Measurements from ENCODE around the gene SOD3. TPM values are rescaled to one million over a fixed set of nuclear protein-coding genes. Genes with fewer than 3 reads are reported as not detected.

SOD3 gene
- total RNA-seq, 4 donors from 2014 or later, result 18.4 to 55.8 (median 23.3) TPM

DNA sequence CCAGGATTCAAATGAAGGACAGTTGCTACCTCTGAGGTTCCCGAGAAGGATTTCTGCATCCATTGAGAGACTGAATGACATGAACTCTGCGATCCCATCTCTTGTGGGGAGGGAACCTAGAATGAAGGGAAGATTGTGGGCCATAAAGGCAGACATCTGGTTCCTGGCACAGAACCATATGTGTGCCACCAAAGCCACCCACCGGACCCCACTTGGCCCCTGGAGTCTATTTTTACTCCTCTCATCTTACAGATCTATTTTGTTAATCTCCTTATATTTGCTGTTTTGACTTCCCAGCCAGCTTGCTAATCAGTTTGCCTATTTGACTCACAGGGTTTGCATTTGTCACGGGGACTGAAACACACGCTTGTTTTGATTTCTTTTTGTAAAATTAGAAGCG, 7.3 kb downstream of the SOD3 start:
- Histone ChIP-seq H3K4me1 (peaks cover 18% of the 10 kb centered on the region), H3K27me3 (peaks cover 4% of the 10 kb centered on the region), H3K36me3 (peaks cover 9% of the 10 kb centered on the region), H3K27ac (no peak overlapping the region), H3K9me3 (no peaks in the 10 kb centered on the region), H3K4me3 (no peak overlapping the region)
- TF ChIP-seq POLR2AphosphoS5 (IDR thresholded peaks at IDR 0.05), result no peak
- TF ChIP-seq EP300 (IDR thresholded peaks at IDR 0.05), result no peak
- TF ChIP-seq, protein P1, sequence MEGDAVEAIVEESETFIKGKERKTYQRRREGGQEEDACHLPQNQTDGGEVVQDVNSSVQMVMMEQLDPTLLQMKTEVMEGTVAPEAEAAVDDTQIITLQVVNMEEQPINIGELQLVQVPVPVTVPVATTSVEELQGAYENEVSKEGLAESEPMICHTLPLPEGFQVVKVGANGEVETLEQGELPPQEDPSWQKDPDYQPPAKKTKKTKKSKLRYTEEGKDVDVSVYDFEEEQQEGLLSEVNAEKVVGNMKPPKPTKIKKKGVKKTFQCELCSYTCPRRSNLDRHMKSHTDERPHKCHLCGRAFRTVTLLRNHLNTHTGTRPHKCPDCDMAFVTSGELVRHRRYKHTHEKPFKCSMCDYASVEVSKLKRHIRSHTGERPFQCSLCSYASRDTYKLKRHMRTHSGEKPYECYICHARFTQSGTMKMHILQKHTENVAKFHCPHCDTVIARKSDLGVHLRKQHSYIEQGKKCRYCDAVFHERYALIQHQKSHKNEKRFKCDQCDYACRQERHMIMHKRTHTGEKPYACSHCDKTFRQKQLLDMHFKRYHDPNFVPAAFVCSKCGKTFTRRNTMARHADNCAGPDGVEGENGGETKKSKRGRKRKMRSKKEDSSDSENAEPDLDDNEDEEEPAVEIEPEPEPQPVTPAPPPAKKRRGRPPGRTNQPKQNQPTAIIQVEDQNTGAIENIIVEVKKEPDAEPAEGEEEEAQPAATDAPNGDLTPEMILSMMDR (IDR thresholded peaks at IDR 0.05), result no peak
- no peak for TF ChIP-seq POLR2A (IDR thresholded peaks at IDR 0.05)
- peak in 1 of 2 donors; percentile 68 for DNase-seq (ENCODE audit: low spot score in 2 of 2)
- WGBS, result 82% methylated on average over 6 of the region's 6 CpGs

DNA sequence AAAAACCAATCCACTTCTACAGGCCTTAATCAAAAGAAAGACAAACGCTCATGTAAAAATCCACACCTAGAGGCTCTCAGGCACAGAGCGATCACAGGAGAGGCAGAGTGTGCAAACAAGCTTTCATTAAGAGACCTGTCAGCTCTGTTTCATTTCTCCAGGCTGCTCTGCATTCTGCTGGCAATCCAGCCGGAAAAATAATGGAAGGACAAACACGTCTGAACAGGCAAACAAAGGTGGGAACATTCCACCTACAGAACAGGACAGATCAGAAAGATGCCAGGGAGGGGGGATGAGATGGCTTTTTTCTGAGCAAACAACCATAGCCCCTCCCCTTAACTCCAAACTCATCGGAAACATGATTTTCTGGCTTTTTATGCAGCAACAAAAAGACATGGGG, 9.7 kb downstream of the SOD3 start:
- Histone ChIP-seq H3K27ac (peak overlapping the region; percentile 61), H3K9me3 (no peaks in the 10 kb centered on the region), H3K4me1 (peaks cover 12% of the 10 kb centered on the region), H3K27me3 (no peaks in the 10 kb centered on the region), H3K4me3 (no peak overlapping the region), H3K36me3 (peaks cover 24% of the 10 kb centered on the region)
- peak in 1 of 2 donors; percentile 29 for DNase-seq (ENCODE audit: low spot score in 2 of 2)
- 52% methylated on average over 5 of the region's 5 CpGs for WGBS
- no peak for TF ChIP-seq POLR2A (IDR thresholded peaks at IDR 0.05)
- TF ChIP-seq, protein P1 (IDR thresholded peaks at IDR 0.05), result no peak
- no peak for TF ChIP-seq POLR2AphosphoS5 (IDR thresholded peaks at IDR 0.05)
- no peak for TF ChIP-seq EP300 (IDR thresholded peaks at IDR 0.05)

DNA sequence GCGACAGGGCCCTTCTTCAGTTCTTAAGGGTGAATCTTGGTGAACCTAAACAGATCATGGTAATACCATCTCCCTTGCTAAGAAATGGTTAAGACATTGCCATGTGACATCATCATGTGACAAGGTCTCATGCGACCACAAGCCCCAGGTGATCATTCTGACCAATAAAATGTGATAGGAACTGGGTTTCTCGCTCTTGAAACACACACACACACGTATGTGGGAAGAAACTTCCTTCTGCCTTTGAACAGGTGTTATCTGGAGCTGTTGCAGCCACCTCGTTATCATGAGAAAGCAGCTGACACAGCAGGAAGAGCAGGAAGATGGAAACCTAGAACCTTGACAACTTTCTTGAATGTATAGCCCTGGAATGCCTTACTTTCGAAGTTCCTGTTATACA, 10.2 kb downstream of the SOD3 start:
- Histone ChIP-seq H3K4me1 (peaks cover 7% of the 10 kb centered on the region), H3K9me3 (no peaks in the 10 kb centered on the region), H3K27ac (no peak overlapping the region), H3K36me3 (peaks cover 24% of the 10 kb centered on the region), H3K4me3 (no peak overlapping the region), H3K27me3 (no peaks in the 10 kb centered on the region)
- WGBS, result 76% methylated on average over 6 of the region's 6 CpGs
- DNase-seq (ENCODE audit: low spot score in 2 of 2), result no peak
- no peak for TF ChIP-seq POLR2A (IDR thresholded peaks at IDR 0.05)
- TF ChIP-seq POLR2AphosphoS5 (IDR thresholded peaks at IDR 0.05), result no peak
- no peak for TF ChIP-seq EP300 (IDR thresholded peaks at IDR 0.05)

DNA sequence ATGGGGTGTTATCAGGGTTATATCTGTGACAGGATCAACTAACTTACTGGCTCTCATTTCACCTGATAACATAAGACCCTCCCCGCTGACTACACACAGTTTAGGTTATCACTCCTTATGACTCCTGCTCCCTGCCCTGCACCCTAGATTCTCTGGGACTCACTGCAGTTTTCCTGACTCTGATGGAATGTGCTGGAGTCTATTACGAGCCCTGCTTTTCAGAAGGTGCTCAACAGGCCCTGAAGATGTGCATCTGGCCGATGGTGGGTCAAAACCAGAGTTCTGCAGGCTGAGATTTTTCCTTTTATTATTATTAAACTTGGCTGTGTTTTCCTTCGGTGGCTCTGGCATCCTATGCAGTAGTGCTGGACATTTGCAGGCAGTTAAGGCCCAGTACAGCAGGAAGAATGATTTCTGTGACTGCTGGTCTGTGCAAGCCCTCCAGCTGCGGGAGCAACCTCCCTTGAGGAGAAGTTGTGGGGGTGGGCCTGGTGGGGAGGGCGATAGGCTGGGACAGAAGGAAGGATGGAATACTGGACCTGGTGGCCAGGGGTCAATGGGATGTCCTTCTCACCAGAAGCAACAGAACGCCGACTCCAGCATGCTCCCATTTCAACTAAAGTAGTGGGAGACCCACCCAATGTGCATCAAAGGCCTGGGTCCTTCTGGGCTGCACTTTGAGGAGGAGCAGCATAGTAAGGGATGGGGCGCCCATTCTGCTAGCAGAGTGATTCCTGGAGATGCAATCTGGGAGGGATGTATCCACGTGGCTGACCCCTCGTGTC, 11.0 kb downstream of the SOD3 start:
- H3K36me3 ChIP-seq, result peaks cover 24% of the 10 kb centered on the region
- no peaks in the 10 kb centered on the region for H3K27me3 ChIP-seq
- H3K27ac ChIP-seq, result no peak overlapping the region
- 88% methylated on average over 10 of the region's 11 CpGs for WGBS
- H3K9me3 ChIP-seq, result no peaks in the 10 kb centered on the region
- H3K4me1 ChIP-seq, result no peaks in the 10 kb centered on the region
- H3K4me3 ChIP-seq, result no peak overlapping the region
- TF ChIP-seq POLR2AphosphoS5 (IDR thresholded peaks at IDR 0.05) (no peak), EP300 (IDR thresholded peaks at IDR 0.05) (no peak), POLR2A (IDR thresholded peaks at IDR 0.05) (no peak)
- TF ChIP-seq, protein P1 (IDR thresholded peaks at IDR 0.05), result no peak
- DNase-seq (ENCODE audit: low spot score in 2 of 2), result peak in 1 of 2 donors; percentile 40

DNA sequence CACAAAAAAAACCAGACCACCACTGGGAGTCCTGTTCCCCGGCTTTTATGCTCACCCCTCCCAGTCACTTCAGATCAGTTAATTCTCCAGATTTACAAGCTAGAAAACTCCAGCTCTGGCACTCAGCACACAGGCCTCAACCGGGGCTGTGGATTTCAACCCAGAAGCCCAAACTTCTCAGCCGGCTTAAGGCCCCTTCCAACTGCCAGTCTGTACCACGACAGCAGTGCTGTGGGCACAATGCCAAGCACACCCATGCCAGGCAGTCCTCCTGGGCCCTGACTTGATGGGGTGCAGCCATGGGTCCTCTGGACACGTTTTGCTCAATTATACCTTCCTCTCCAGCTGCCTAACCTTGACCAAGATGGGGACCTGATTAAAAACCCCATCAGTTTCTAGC, 12.2 kb downstream of the SOD3 start:
- Histone ChIP-seq H3K4me3 (no peak overlapping the region), H3K36me3 (peaks cover 24% of the 10 kb centered on the region), H3K27ac (no peak overlapping the region), H3K27me3 (no peaks in the 10 kb centered on the region), H3K4me1 (no peaks in the 10 kb centered on the region), H3K9me3 (no peaks in the 10 kb centered on the region)
- TF ChIP-seq EP300 (IDR thresholded peaks at IDR 0.05) (no peak), POLR2A (IDR thresholded peaks at IDR 0.05) (no peak), POLR2AphosphoS5 (IDR thresholded peaks at IDR 0.05) (no peak)
- TF ChIP-seq, protein P1 (IDR thresholded peaks at IDR 0.05), result no peak
- peak in 1 of 2 donors; percentile 50 for DNase-seq (ENCODE audit: low spot score in 2 of 2)
- WGBS, result 81% methylated on average over 5 of the region's 5 CpGs

Measured in suprapubic skin (tissue), 4 donors.